ENCODE data around the gene RNASEL. TPM values are rescaled to one million over a fixed set of nuclear protein-coding genes. Genes with fewer than 3 reads are reported as not detected.
A peak's percentile ranks its signal among the peaks of the same experiment; 100 is the strongest.

Gene RNASEL
- total RNA-seq, 4 donors from 2014 or later: 6.5 to 14.5 (median 10.6) TPM

- H3K36me3 ChIP-seq: no peaks in the 10 kb centered on the region
- ATAC-seq: no peak
- H3K4me3 ChIP-seq: no peak overlapping the region
- H3K9me3 ChIP-seq: no peaks in the 10 kb centered on the region
- TF ChIP-seq CTCF (IDR thresholded peaks at IDR 0.05): no peak
- no peak for TF ChIP-seq POLR2A (IDR thresholded peaks at IDR 0.05)
- no peak for TF ChIP-seq EP300 (IDR thresholded peaks at IDR 0.05)
- TF ChIP-seq POLR2AphosphoS5 (IDR thresholded peaks at IDR 0.05): no peak
- no peak overlapping the region for H3K27ac ChIP-seq
- peaks cover 0 to 46% (median 0%) of the 10 kb centered on the region in 3 donors for H3K4me1 ChIP-seq
- WGBS, 2 donors (ENCODE audit: low coverage in 1 of 2): 44 to 83% methylated on average over 1 of the region's 1 CpG
- no peaks in the 10 kb centered on the region for H3K27me3 ChIP-seq
Measured at GRCh38 chr1:182625719-182626504, 36.9 kb upstream of the RNASEL start.

- no peak for TF ChIP-seq POLR2AphosphoS5 (IDR thresholded peaks at IDR 0.05)
- TF ChIP-seq POLR2A (IDR thresholded peaks at IDR 0.05): no peak
- TF ChIP-seq CTCF (IDR thresholded peaks at IDR 0.05): no peak
- no peak for TF ChIP-seq EP300 (IDR thresholded peaks at IDR 0.05)
- Histone ChIP-seq H3K4me3 (no peak overlapping the region), H3K9me3 (no peaks in the 10 kb centered on the region), H3K27me3 (no peaks in the 10 kb centered on the region), H3K36me3 (no peaks in the 10 kb centered on the region), H3K27ac (no peak overlapping the region), H3K4me1 (peaks cover 0 to 38% (median 0%) of the 10 kb centered on the region in 3 donors)
- ATAC-seq: no peak
- 85 to 96% methylated on average over 3 of the region's 3 CpGs for WGBS, 2 donors (ENCODE audit: low coverage in 1 of 2)
Measured at GRCh38 chr1:182625024-182625423, 36.0 kb upstream of the RNASEL start.

- Histone ChIP-seq H3K27ac (no peak overlapping the region), H3K4me1 (peaks cover 0 to 38% (median 0%) of the 10 kb centered on the region in 3 donors), H3K36me3 (no peaks in the 10 kb centered on the region), H3K9me3 (no peaks in the 10 kb centered on the region), H3K27me3 (no peaks in the 10 kb centered on the region), H3K4me3 (no peak overlapping the region)
- WGBS, 2 donors (ENCODE audit: low coverage in 1 of 2): 50 to 55% methylated on average over 1 of the region's 1 CpG
- ATAC-seq: no peak
- TF ChIP-seq EP300 (IDR thresholded peaks at IDR 0.05): no peak
- TF ChIP-seq POLR2AphosphoS5 (IDR thresholded peaks at IDR 0.05): no peak
- TF ChIP-seq POLR2A (IDR thresholded peaks at IDR 0.05): no peak
- TF ChIP-seq CTCF (IDR thresholded peaks at IDR 0.05): no peak
Measured at GRCh38 chr1:182624577-182624976, 35.5 kb upstream of the RNASEL start.

GRCh38 chr1:182622901-182623528 is 34.0 kb upstream of the RNASEL start:
- Histone ChIP-seq H3K27me3 (no peaks in the 10 kb centered on the region), H3K4me1 (peaks cover 0 to 42% (median 0%) of the 10 kb centered on the region in 3 donors), H3K9me3 (no peaks in the 10 kb centered on the region), H3K27ac (peak overlapping the region in 1 of 4 donors; percentile 3), H3K36me3 (no peaks in the 10 kb centered on the region), H3K4me3 (no peak overlapping the region)
- ATAC-seq: no peak
- TF ChIP-seq POLR2A (IDR thresholded peaks at IDR 0.05): no peak
- TF ChIP-seq POLR2AphosphoS5 (IDR thresholded peaks at IDR 0.05): no peak
- no peak for TF ChIP-seq EP300 (IDR thresholded peaks at IDR 0.05)
- no peak for TF ChIP-seq CTCF (IDR thresholded peaks at IDR 0.05)
- 39 to 71% methylated on average over 3 to 5 of the region's 6 CpGs for WGBS, 2 donors (ENCODE audit: low coverage in 1 of 2)

Data from gastroesophageal sphincter (tissue), 4 donors.